GM12878 (cell line): Measurements from ENCODE around the gene FAM185A. TPM values are rescaled to one million over a fixed set of nuclear protein-coding genes. Genes with fewer than 3 reads are reported as not detected.

ENCODE experiments used
- ATAC-seq: fragments of 200-7000 bp; cut with Tn5 transposase; 3 replicates; pipeline ENCODE4 v1.9.1; 2020; ENCODE audit warnings: mild to moderate bottlenecking, moderate library complexity
- BruUV-seq: library from RNA; stranded (reverse); fragments of 400-500 nt; replicated peaks from 2 replicates; lab custom pipeline; 2021; lab: Mats Ljungman, UMichigan
- CTCF ChIA-PET: fragments of 300-600 bp; sonication (Branson Sonifier 250); formaldehyde crosslinking; extraction: SDS; loops from one replicate; lab custom pipeline; 2021; ENCODE audit warnings: inconsistent platforms; lab: Yijun Ruan, JAX
- POLR2A ChIA-PET: fragments of 350-600 bp; formaldehyde crosslinking; extraction: SDS; loops from one replicate; lab custom pipeline; 2021; ENCODE audit warnings: inconsistent platforms; lab: Charles Lee
- RAD21 ChIA-PET: fragments of 300-600 bp; sonication (Branson Sonifier 250); formaldehyde crosslinking; loops from one replicate; lab custom pipeline; 2023; ENCODE audit warnings: antibody characterized with exemption; ENCODE audit not compliant: unreplicated experiment; lab: Charles Lee
- SMC1A ChIA-PET: fragments of 300-600 bp; sonication (Branson Sonifier 250); formaldehyde crosslinking; loops from one replicate; lab custom pipeline; 2023; ENCODE audit not compliant: unreplicated experiment, uncharacterized antibody; lab: Charles Lee
- DNase-seq: peaks from one replicate; pipeline ENCODE4 v3.0.0-alpha.2; 2011; ENCODE audit warnings: low read depth, low spot score
- FAIRE-seq: peaks from 3 replicates; lab custom pipeline; 2011; peaks lifted over from hg19 to GRCh38; lab: Jason Lieb, UNC
- H2AFZ ChIP-seq: 2 replicates; pipeline ENCODE4 v1.6.0; 2011; ENCODE audit warnings: low read depth, low read length, control low read depth; ENCODE audit not compliant: control insufficient read depth
- H3K27ac ChIP-seq: 2 replicates; pipeline ENCODE4 v1.5.1; 2011; ENCODE audit warnings: control low read depth; ENCODE audit not compliant: control insufficient read depth, insufficient read depth
- H3K27me3 ChIP-seq, 2 experiments: replicated peaks in 1 of 2; 2 replicates each; pipeline versions ENCODE4 v1.6.0 to v1.6.1; 2011; ENCODE audit warnings: low read length in 1 of 2; ENCODE audit not compliant: control insufficient read depth in 2 of 2, insufficient read depth in 2 of 2
- H3K36me3 ChIP-seq, 2 experiments: 2 replicates each; pipeline ENCODE4 v1.5.1; 2011; ENCODE audit warnings: low read length in 1 of 2; ENCODE audit not compliant: control insufficient read depth in 2 of 2, insufficient read depth in 2 of 2
- H3K4me1 ChIP-seq: 2 replicates; pipeline ENCODE4 v1.6.1; 2011; ENCODE audit warnings: mild to moderate bottlenecking, low read length, moderate library complexity, mixed read lengths; ENCODE audit not compliant: control insufficient read depth, insufficient read depth
- H3K4me2 ChIP-seq: 2 replicates; pipeline ENCODE4 v1.6.0; 2011; ENCODE audit warnings: control low read depth; ENCODE audit not compliant: control insufficient read depth, insufficient read depth
- H3K4me3 ChIP-seq: fragments of 200-600 bp; sonication (generic); 2 replicates; pipeline ENCODE4 v1.5.1; 2016
- H3K79me2 ChIP-seq: 2 replicates; pipeline ENCODE4 v1.6.0; 2011; ENCODE audit warnings: low read length; ENCODE audit not compliant: control insufficient read depth, insufficient read depth
- H3K9ac ChIP-seq: 2 replicates; pipeline ENCODE4 v1.8.0; 2011; ENCODE audit warnings: low read length, control low read depth, mixed read lengths; ENCODE audit not compliant: control insufficient read depth, insufficient read depth
- H3K9me3 ChIP-seq: replicated peaks from 3 replicates; pipeline ENCODE4 v1.5.1; 2011; ENCODE audit warnings: mild to moderate bottlenecking, low read length; ENCODE audit not compliant: control insufficient read depth, insufficient read depth
- H4K20me1 ChIP-seq: 2 replicates; pipeline ENCODE4 v1.6.0; 2011; ENCODE audit not compliant: control insufficient read depth, insufficient read depth
- BACH1 ChIP-seq: fragments of 450-650 bp; IDR thresholded peaks from 2 replicates; pipeline ENCODE4 v1.6.1; 2017; ENCODE audit warnings: mild to moderate bottlenecking, borderline replicate concordance
- CEBPB ChIP-seq, 2 experiments: fragments of 150-350 bp in 1 of 2; IDR thresholded peaks; 2 replicates each; pipeline ENCODE4 v1.6.1; 2012 to 2014; ENCODE audit warnings: low read depth in 2 of 2, low read length in 2 of 2, borderline replicate concordance in 1 of 2, inconsistent platforms in 1 of 2
- EZH2 ChIP-seq: IDR thresholded peaks from 2 replicates; pipeline ENCODE4 v1.6.1; 2012; ENCODE audit warnings: low read depth, mild to moderate bottlenecking, control low read depth, inconsistent platforms, low read length, borderline replicate concordance; ENCODE audit not compliant: control insufficient read depth
- HDAC2 ChIP-seq: fragments of 200-600 bp; sonication (generic); IDR thresholded peaks from 2 replicates; pipeline ENCODE4 v1.6.1; 2017
- NR2C2 ChIP-seq: IDR thresholded peaks from 2 replicates; pipeline ENCODE4 v1.6.1; 2011; ENCODE audit warnings: borderline replicate concordance, low read depth; ENCODE audit not compliant: control insufficient read depth, insufficient read length
- POLR2AphosphoS2 ChIP-seq: IDR thresholded peaks from 2 replicates; pipeline ENCODE4 v1.6.1; 2011; ENCODE audit warnings: low read depth, mild to moderate bottlenecking, low read length, improper control_type of control experiment, moderate library complexity
- SIN3A ChIP-seq: IDR thresholded peaks from 2 replicates; pipeline ENCODE4 v1.6.1; 2012; ENCODE audit warnings: low read depth, low read length, improper control_type of control experiment
- SUZ12 ChIP-seq: fragments of 200-600 bp; sonication (generic); IDR thresholded peaks from one replicate; pipeline ENCODE4 v1.6.1; 2018; ENCODE audit warnings: antibody characterized with exemption, mild to moderate bottlenecking; ENCODE audit not compliant: unreplicated experiment
- TARDBP ChIP-seq: IDR thresholded peaks from 2 replicates; pipeline ENCODE4 v1.6.1; 2016; ENCODE audit warnings: borderline replicate concordance
- WRNIP1 ChIP-seq: IDR thresholded peaks from 2 replicates; pipeline ENCODE4 v1.6.1; 2011; ENCODE audit warnings: low read depth, low read length, improper control_type of control experiment, borderline replicate concordance
- ZBED1 ChIP-seq: IDR thresholded peaks from 2 replicates; pipeline ENCODE4 v1.6.1; 2016; ENCODE audit warnings: borderline replicate concordance
- ZNF207 ChIP-seq: fragments of 450-650 bp; IDR thresholded peaks from 2 replicates; pipeline ENCODE4 v1.6.1; 2014; ENCODE audit warnings: antibody characterized with exemption, mild to moderate bottlenecking, borderline replicate concordance
- ZNF24 ChIP-seq: fragments of 450-650 bp; IDR thresholded peaks from 2 replicates; pipeline ENCODE4 v1.6.1; 2017; ENCODE audit warnings: antibody characterized with exemption, mild to moderate bottlenecking
- ZNF384 ChIP-seq: IDR thresholded peaks from 2 replicates; pipeline ENCODE4 v1.6.1; 2012; ENCODE audit warnings: low read depth, mild to moderate bottlenecking, low read length, improper control_type of control experiment, borderline replicate concordance
- WGBS: methylation state at CpG from one replicate; pipeline ENCODE4 v1.1.6; 2016; ENCODE audit warnings: low lambda C conversion rate; ENCODE audit not compliant: insufficient replicate concordance, insufficient coverage; ENCODE audit errors: missing lambda C conversion rate; 5-methylcytosine and 5-hydroxymethylcytosine counted together
- in situ Hi-C: fragments of 300-500 bp; cut with MboI; formaldehyde crosslinking; loops from 9 replicates; pipeline ENCODE4 v1.14.3; 2018; ENCODE audit warnings: mixed read lengths
- intact Hi-C: fragments of 100-400 bp; cut with micrococcal nuclease; formaldehyde crosslinking; loops from one replicate; pipeline ENCODE4 v1.14.2; 2022; ENCODE audit not compliant: unreplicated experiment
- polyA plus RNA-seq, 11 experiments: library from polyadenylated mRNA; depleted of rRNA in 4 of 11; unstranded in 6 of 11; stranded (reverse) in 5 of 11; fragments of >200 nt; fragmentation: Nextera tagmentation in 4 of 11; fragmentation: Illumina TruSeq in 1 of 11; extraction: Ambion mirVana in 4 of 11; extraction: Trizol in 1 of 11; gene quantifications; 1 replicate in 1 of 11; 2 replicates in 10 of 11; pipeline versions ENCODE4 v1.2.1 to v1.2.3, GENCODE V29; 2011 to 2016; ENCODE audit warnings: inconsistent platforms in 2 of 11, missing spikeins in 2 of 11, low read depth in 1 of 11
- total RNA-seq, 4 experiments: library from RNA; depleted of rRNA in 3 of 4; stranded (reverse); fragments of >200 nt in 3 of 4; fragmentation: Illumina TruSeq in 1 of 4; extraction: Trizol in 1 of 4; gene quantifications; 2 replicates each; pipeline versions ENCODE4 v1.2.1 to v1.2.3, GENCODE V29; 2013 to 2021
- TF ChIP-seq, protein P1 (sequence below): fragments of 450-650 bp; IDR thresholded peaks from 2 replicates; pipeline ENCODE4 v1.6.1; 2018; ENCODE audit warnings: mild to moderate bottlenecking, low read depth, moderate library complexity; ENCODE audit not compliant: partially characterized antibody

Gene FAM185A
- total and polyA plus RNA-seq, 10 of the 15 experiments (the other 5 are each of a cell fraction or from before 2014, with no cell fraction given): 1.9 to 12.8 (median 8.6) TPM

DNA sequence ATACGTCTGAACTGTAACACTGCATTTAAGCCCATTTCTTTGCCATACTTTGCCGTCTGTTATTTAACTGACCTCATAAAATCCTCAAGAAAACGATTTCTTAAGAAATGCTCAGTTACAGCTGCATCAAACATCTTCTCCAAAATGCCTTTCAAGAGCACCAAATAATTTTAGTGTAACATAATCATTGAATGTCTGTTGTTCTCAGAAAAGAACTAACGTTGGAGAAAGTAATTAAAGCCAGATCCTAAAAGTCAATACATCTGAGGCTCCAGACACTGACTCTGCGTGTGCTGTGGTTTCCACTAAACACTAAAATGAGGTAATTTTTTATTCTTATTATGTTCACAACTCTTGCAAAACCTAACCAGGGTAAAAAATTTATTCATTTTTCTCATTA, 100.3 kb downstream of the FAM185A start:
- H3K4me3 ChIP-seq: no peak overlapping the region
- ChIA-PET CTCF (no interaction called here), SMC1A (no interaction called here), RAD21 (no interaction called here), POLR2A (no interaction called here)
- ATAC-seq: no peak
- no peak for FAIRE-seq
- BruUV-seq: no TSS peak
- no peak for DNase-seq
- H4K20me1 ChIP-seq: no peaks in the 10 kb centered on the region
- H2AFZ ChIP-seq: no peak overlapping the region
- no peak overlapping the region for H3K4me2 ChIP-seq
- 82% methylated on average over 5 of the region's 5 CpGs for WGBS
- H3K9ac ChIP-seq: no peak overlapping the region
- no peak overlapping the region for H3K27ac ChIP-seq
- intact Hi-C loops: no loop called here
- TF ChIP-seq, protein P1, sequence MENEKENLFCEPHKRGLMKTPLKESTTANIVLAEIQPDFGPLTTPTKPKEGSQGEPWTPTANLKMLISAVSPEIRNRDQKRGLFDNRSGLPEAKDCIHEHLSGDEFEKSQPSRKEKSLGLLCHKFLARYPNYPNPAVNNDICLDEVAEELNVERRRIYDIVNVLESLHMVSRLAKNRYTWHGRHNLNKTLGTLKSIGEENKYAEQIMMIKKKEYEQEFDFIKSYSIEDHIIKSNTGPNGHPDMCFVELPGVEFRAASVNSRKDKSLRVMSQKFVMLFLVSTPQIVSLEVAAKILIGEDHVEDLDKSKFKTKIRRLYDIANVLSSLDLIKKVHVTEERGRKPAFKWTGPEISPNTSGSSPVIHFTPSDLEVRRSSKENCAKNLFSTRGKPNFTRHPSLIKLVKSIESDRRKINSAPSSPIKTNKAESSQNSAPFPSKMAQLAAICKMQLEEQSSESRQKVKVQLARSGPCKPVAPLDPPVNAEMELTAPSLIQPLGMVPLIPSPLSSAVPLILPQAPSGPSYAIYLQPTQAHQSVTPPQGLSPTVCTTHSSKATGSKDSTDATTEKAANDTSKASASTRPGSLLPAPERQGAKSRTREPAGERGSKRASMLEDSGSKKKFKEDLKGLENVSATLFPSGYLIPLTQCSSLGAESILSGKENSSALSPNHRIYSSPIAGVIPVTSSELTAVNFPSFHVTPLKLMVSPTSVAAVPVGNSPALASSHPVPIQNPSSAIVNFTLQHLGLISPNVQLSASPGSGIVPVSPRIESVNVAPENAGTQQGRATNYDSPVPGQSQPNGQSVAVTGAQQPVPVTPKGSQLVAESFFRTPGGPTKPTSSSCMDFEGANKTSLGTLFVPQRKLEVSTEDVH: no peak
- TF ChIP-seq POLR2AphosphoS2: no peak
- TF ChIP-seq NR2C2: no peak
- no peak for TF ChIP-seq ZNF24
- H3K36me3 ChIP-seq: no peaks in the 10 kb centered on the region
- in situ Hi-C loops: no loop called here
- H3K9me3 ChIP-seq: no peaks in the 10 kb centered on the region
- H3K27me3 ChIP-seq: no peaks in the 10 kb centered on the region
- H3K79me2 ChIP-seq: no peaks in the 10 kb centered on the region
- peaks cover 6% of the 10 kb centered on the region; the same call in 1 of the 2 replicates for H3K4me1 ChIP-seq

DNA sequence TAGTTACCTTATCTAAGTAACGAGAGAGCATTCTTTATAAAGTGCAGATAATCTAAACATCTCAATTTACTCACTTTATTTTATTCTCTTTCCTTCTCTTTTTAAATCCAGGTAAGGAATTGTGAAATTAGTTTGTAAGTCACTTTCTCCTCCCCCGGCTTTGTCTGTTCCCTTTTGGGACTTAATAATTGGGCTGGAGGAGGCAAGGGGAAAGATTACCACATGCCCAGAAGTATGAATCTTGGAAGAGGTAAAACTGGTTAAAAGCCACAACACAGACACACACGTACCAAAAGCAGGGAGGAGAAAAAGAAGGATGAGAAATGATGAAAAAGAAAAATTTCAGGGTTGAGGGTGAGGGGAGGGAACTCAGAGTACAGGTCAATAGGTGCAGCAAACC, 100.7 kb downstream of the FAM185A start:
- Histone ChIP-seq H3K27ac (no peak overlapping the region), H3K9ac (no peak overlapping the region), H3K4me1 (peaks cover 2% of the 10 kb centered on the region; the same call in 1 of the 2 replicates), H3K27me3 (no peaks in the 10 kb centered on the region), H3K36me3 (no peaks in the 10 kb centered on the region), H3K79me2 (no peaks in the 10 kb centered on the region), H3K4me2 (no peak overlapping the region), H4K20me1 (no peaks in the 10 kb centered on the region), H3K4me3 (no peak overlapping the region), H3K9me3 (no peaks in the 10 kb centered on the region), H2AFZ (no peak overlapping the region)
- WGBS: 70% methylated on average over 3 of the region's 3 CpGs
- DNase-seq (no peak), FAIRE-seq (no peak), ATAC-seq (no peak)
- in situ Hi-C loops: no loop called here
- no TSS peak for BruUV-seq
- ChIA-PET POLR2A (no interaction called here), SMC1A (no interaction called here), CTCF (no interaction called here), RAD21 (no interaction called here)
- TF ChIP-seq SUZ12 (no peak), CEBPB (IDR thresholded peaks at IDR 0.05; ENCODE audit: borderline replicate concordance in 1 of 2, low read depth in 2 of 2, low read length in 2 of 2) (no peak), TARDBP (no peak), SIN3A (no peak), WRNIP1 (no peak), ZNF207 (no peak), ZNF384 (no peak), HDAC2 (no peak), ZBED1 (no peak), EZH2 (no peak), BACH1 (no peak)
- intact Hi-C loops: no loop called here
